Psoas muscle (tissue), 8 donors: ENCODE results near the gene SRGN. TPM values are rescaled to one million over a fixed set of nuclear protein-coding genes. Genes with fewer than 3 reads are reported as not detected.
A peak's percentile ranks its signal among the peaks of the same experiment; 100 is the strongest.

Experiments
- ATAC-seq, 4 donors: fragments of 200-7000 bp; cut with Tn5 transposase; one replicate each; pipeline ENCODE4 v1.9.1; 2020; ENCODE audit warnings: moderate library complexity in 3 of 4, mild to moderate bottlenecking in 2 of 4
- DNase-seq, 2 donors: peaks; one replicate each; pipeline ENCODE4 v3.0.0-alpha.2; 2020
- H3K27ac ChIP-seq: fragments of 200-600 bp; one replicate; pipeline ENCODE4 v1.8.0; 2022
- H3K27me3 ChIP-seq, 3 donors: fragments of 200-600 bp in 1 of 3; one replicate each; pipeline versions ENCODE4 v1.6.1 to v1.8.0; 2013 to 2022; ENCODE audit warnings: low read length in 2 of 3, mild to moderate bottlenecking in 2 of 3, moderate library complexity in 1 of 3; ENCODE audit not compliant: insufficient read depth in 3 of 3
- H3K36me3 ChIP-seq, 2 donors: fragments of 200-600 bp in 1 of 2; one replicate each; pipeline versions ENCODE4 v1.6.1 to v1.8.0; 2013 to 2022; ENCODE audit warnings: low read depth in 1 of 2, mild to moderate bottlenecking in 1 of 2, moderate library complexity in 1 of 2; ENCODE audit not compliant: insufficient read depth in 1 of 2
- H3K4me1 ChIP-seq: fragments of 200-600 bp; one replicate; pipeline ENCODE4 v1.8.0; 2022
- H3K4me3 ChIP-seq: fragments of 200-600 bp; one replicate; pipeline ENCODE4 v1.8.0; 2022; ENCODE audit warnings: mild to moderate bottlenecking
- H3K9me3 ChIP-seq: fragments of 200-600 bp; one replicate; pipeline ENCODE4 v1.8.0; 2022
- CTCF ChIP-seq: fragments of 200-600 bp; IDR thresholded peaks from one replicate; pipeline ENCODE4 v1.8.0; 2022; ENCODE audit warnings: antibody characterized with exemption
- WGBS, 3 donors: extraction: QIAGEN DNeasy Blood & Tissue Kit; methylation state at CpG; one replicate each; pipeline versions ENCODE4 v1.1.6 to v1.1.7; 2013; 5-methylcytosine and 5-hydroxymethylcytosine counted together
- intact Hi-C, 2 donors: fragments of 100-400 bp; cut with DNase I; formaldehyde crosslinking; loops; one replicate each; pipeline versions ENCODE4 v1.11.0 to v1.14.2; 2022
- polyA plus RNA-seq, 3 donors: library from polyadenylated mRNA; stranded (reverse); fragments of 200-250 nt; gene quantifications; one replicate each; pipeline ENCODE4 v1.2.3, GENCODE V29; 2013
- total RNA-seq, 4 donors: library from RNA; stranded (reverse); fragmentation: NEBNext Ultra II Directional in 2 of 4; extraction: Animal tissue kit (Norgen Biotek cat#: 25700) in 2 of 4; gene quantifications; one replicate each; pipeline versions ENCODE4 v1.2.1 to v1.2.4, GENCODE V29; 2021 to 2023
- donor health status: healthy with polysubstance abuse.
- donor health status: DM: no; HTN: no; CAD: no; lungs with moderate emphysema.
- donor health status: Bipolar disorder and iron deficiency.
- donor health status: healthy.
- donor health status: DM: yes; HTN: yes; CAD: no.
- donor health status: DM: no; HTN: no; CAD: no.
- donor health status: DM: no; HTN: no; CAD: no.
- donor health status: DM: yes; HTN: yes; CAD: no.

The SRGN gene
- total and polyA plus RNA-seq, 7 donors, result 27.8 to 54.0 (median 32.9) TPM

DNA sequence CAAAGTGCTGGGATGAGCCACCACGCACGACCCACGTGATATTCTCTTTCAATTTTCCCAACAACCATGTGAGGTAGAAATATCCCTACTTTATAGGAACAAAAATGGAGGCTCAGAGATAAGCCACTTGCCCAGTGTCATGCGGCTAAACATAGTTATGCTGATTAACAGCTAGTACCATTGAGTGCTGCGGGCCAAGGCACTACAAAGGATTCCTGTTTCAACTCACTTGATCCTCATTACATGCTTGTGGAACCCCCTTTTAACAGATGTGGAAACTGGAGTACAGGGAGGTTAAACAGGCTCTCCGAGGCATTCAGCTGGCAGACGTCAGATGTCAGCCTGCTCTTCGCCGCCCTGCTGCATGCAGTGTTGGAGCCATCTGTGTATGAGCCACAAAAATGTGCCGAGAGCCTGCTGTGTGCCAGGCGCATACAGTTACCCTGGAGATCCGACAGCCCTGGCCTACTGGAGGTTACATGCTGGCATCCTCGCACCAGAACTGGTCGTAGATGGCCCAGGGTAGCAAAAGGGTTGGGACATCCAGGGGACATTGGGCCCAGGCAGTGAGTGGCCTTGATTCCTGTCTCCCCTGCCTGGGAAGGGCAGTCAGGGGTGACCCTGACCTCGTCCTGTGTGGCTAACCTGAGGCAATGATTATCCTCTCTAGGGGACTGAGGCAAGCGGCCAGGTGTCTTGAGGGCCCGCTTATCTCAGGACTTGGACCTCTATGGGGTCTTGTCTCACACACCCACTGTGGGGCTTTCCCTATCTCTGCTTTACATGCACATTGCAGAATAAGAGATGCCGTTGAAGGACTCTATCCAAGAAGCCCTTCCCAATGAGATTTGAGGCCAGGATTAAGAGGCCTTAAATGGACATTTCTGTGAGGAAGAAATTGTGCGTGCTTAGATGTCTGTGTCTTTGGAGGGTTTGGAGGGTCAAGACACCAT lies 18.5 kb upstream of the SRGN start:
- intact Hi-C loops, result no loop called here
- Histone ChIP-seq H3K4me3 (no peak overlapping the region), H3K27ac (peak overlapping the region; percentile 0), H3K4me1 (no peaks in the 10 kb centered on the region), H3K36me3 (no peaks in the 10 kb centered on the region), H3K9me3 (no peaks in the 10 kb centered on the region), H3K27me3 (no peaks in the 10 kb centered on the region)
- DNase-seq (no peak), ATAC-seq (peak; percentile 46 to 86 (median 60))
- WGBS, 3 donors, result 46 to 65% (median 47%) methylated on average over 19 of the region's 19 CpGs
- no peak for TF ChIP-seq CTCF

GRCh38 chr10:69070951-69071350 lies 17.0 kb upstream of the SRGN start:
- H3K9me3 ChIP-seq, result no peaks in the 10 kb centered on the region
- DNase-seq (no peak), ATAC-seq (no peak)
- H3K27me3 ChIP-seq, result no peaks in the 10 kb centered on the region
- intact Hi-C loops, result no loop called here
- H3K4me1 ChIP-seq, result no peaks in the 10 kb centered on the region
- WGBS, 3 donors, result 84 to 88% (median 86%) methylated on average over 4 of the region's 4 CpGs
- TF ChIP-seq CTCF, result no peak
- no peak overlapping the region for H3K27ac ChIP-seq
- H3K4me3 ChIP-seq, result no peak overlapping the region
- H3K36me3 ChIP-seq, result no peaks in the 10 kb centered on the region

DNA sequence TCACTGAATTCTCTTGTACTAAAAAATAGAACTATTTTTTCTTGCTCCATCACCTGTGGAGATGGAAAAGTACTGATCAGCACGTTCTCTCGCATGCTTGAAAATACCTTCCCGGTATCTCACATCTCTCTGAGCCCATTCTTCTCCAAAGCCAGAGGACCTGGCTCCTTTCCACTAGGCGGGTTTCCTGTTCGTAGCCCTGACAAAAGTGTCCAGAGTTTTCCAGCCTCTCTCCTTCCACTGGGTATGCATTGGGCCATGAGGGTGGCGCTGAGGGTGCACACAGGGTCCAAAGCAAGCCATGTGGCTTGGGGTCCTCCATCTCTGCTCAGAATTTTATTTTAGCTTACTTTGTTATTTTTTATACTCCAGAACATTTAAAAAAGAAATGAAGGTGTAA lies 16.3 kb upstream of the SRGN start:
- no peak for ATAC-seq
- Histone ChIP-seq H3K4me3 (no peak overlapping the region), H3K36me3 (no peaks in the 10 kb centered on the region), H3K27me3 (no peaks in the 10 kb centered on the region), H3K27ac (no peak overlapping the region), H3K4me1 (no peaks in the 10 kb centered on the region), H3K9me3 (no peaks in the 10 kb centered on the region)
- DNase-seq, result no peak
- WGBS, 3 donors, result 62 to 81% (median 81%) methylated on average over 6 of the region's 6 CpGs
- no peak for TF ChIP-seq CTCF
- intact Hi-C loops, result no loop called here

GRCh38 chr10:69073026-69073425 lies 14.9 kb upstream of the SRGN start:
- no peaks in the 10 kb centered on the region for H3K27me3 ChIP-seq
- no peak overlapping the region for H3K4me3 ChIP-seq
- 63 to 70% (median 69%) methylated on average over 6 of the region's 6 CpGs for WGBS, 3 donors
- no peak for DNase-seq
- intact Hi-C loops, result no loop called here
- no peak for ATAC-seq
- H3K36me3 ChIP-seq, result no peaks in the 10 kb centered on the region
- no peak overlapping the region for H3K27ac ChIP-seq
- H3K4me1 ChIP-seq, result no peaks in the 10 kb centered on the region
- no peaks in the 10 kb centered on the region for H3K9me3 ChIP-seq
- TF ChIP-seq CTCF, result no peak
